ENCODE data around the gene RPRM. TPM values are rescaled to one million over a fixed set of nuclear protein-coding genes. Genes with fewer than 3 reads are reported as not detected.
A peak's percentile ranks its signal among the peaks of the same experiment; 100 is the strongest.
"Not testable (repeated sequence)": the region's sequence is repeated elsewhere in the genome, so short reads cannot be mapped to it uniquely, and the experiment has no call there.

Gene RPRM
- not detected for total RNA-seq

DNA sequence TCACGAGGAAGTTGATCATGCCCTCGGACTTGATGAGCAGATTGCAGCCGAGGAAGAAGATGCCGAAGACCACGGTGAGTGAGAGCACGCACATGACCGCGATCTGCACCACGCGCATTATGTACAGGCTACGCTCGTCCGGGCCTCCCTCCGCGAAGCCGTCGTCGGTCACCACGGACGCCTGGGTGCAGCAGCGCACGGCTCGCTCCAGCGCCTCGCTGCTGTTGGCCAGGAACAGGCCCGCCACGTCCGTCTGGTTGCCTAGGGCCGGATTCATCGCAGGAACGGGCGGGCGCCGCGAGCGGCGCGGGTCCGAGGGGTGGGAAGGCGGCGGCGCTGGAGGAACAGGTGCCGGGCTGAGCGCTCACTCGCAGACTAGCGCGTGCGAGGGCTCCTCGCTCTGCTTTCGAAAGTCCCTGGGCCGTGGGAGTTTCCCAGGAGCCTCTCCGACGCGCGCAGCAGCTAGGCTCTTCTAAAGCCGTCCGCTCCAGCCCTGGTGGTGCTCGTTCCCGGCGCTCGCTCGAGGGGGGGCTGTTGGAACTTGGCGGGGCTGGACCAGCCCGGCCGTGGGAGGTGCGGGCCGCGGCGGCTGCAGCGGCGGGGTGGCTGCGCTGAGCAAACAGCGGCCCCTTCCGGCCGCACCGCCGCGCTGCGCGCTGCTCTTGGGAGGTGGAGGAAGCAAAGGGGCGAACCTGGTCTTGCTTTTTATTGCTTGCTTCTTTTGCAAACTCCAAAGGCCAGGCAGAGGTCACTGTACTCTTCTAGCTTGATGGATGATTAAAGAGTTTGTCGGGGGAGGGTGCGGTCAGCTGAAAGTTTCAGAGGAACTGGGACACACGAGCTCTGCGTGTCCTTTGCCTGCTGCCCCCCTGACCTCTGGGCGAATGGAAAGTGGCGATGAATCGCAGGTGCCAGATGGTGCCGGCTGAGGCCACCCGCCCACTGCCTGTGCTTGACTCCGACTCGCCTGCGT is at the start of gene RPRM:
Gene RPRM (minus strand): TSS at position 474 of the 973 bp plus-strand sequence. CDS start 197 bp downstream, at position 277.
- peak within 1 kb of the TSS; percentile 68 to 75 for H3K4me3 Mint-ChIP-seq
- no peaks in the 10 kb centered on the region for H3K9me3 Mint-ChIP-seq
- H3K27me3 Mint-ChIP-seq (ENCODE audit: low read depth): peaks cover 66% of the 10 kb centered on the region
- ATAC-seq (replicated peaks in 1 of 2) (peak; percentile 91), DNase-seq (peak; percentile 63 to 78)
- H3K27ac Mint-ChIP-seq: no peak within 1 kb of the TSS
- no peaks in the 10 kb centered on the region for H3K36me3 Mint-ChIP-seq (ENCODE audit: insufficient read depth in 2 of 2)
- peaks cover 23% of the 10 kb centered on the region for H3K4me1 Mint-ChIP-seq (ENCODE audit: low read depth)

DNA sequence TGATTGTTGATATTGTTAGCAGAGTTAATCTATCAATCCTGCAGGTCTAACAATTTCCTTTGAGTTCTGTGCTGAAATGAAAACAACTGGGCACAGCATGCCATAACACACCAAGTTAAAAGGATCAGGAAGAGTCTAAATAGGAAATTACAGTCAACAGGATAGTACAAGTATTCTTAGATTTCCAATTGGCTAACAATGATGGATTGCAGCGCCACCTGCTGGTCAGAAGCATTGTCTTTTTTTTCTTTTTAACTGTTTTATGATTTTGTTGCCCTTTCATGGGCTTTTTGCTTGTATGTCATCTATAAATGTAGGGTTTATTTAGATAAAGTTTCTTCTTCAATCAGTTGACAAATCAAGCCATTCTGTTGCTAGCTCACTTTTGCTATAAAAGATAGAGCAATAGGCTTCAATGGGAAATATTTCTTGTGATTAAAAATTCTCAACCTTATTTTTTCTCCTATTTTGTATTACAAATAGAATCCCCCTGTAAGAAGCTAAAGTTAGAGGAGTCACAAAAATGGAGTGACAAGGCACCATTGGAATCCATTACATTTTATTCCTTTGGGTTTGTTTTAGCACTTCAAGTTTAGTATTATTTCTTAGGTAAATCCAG is 40.8 kb upstream of the RPRM start:
- peak; percentile 40 to 58 for DNase-seq
- Mint-ChIP-seq H3K4me1 (ENCODE audit: low read depth) (no peaks in the 10 kb centered on the region), H3K36me3 (ENCODE audit: insufficient read depth in 2 of 2) (no peaks in the 10 kb centered on the region)

DNA sequence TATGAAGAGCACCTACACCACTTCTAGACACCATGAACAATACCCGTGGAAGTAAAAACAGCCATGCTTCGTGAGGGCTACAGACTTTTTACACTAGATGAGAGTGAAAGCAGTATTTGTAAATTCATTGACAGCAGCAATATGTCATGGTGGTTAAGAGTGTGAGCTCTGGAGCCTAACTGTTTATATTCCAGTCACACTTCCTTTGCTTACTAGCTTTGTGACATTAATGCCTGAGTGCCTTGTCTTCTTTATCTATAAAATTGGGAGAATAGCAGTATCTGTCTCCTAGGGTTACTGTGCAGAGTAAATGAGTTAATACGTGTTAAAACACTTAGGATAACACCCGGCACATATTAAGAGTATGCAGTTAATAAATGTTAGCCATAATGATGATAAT is 33.8 kb upstream of the RPRM start:
- Mint-ChIP-seq H3K4me3 (no peak overlapping the region), H3K4me1 (ENCODE audit: low read depth) (no peaks in the 10 kb centered on the region), H3K36me3 (ENCODE audit: insufficient read depth in 2 of 2) (peaks cover 2 to 4% of the 10 kb centered on the region in 2 donors), H3K27ac (no peak overlapping the region), H3K27me3 (ENCODE audit: low read depth) (no peaks in the 10 kb centered on the region), H3K9me3 (peaks cover 2 to 3% of the 10 kb centered on the region in 2 donors)
- ATAC-seq (replicated peaks in 1 of 2) (no peak), DNase-seq (no peak)

More for the DNA sequence above, 40.8 kb upstream of the RPRM start:
- ATAC-seq (replicated peaks in 1 of 2): no peak
- Mint-ChIP-seq H3K4me3 (no peak overlapping the region), H3K27me3 (ENCODE audit: low read depth) (peaks cover 5% of the 10 kb centered on the region), H3K27ac (no peak overlapping the region), H3K9me3 (no peaks in the 10 kb centered on the region)

DNA sequence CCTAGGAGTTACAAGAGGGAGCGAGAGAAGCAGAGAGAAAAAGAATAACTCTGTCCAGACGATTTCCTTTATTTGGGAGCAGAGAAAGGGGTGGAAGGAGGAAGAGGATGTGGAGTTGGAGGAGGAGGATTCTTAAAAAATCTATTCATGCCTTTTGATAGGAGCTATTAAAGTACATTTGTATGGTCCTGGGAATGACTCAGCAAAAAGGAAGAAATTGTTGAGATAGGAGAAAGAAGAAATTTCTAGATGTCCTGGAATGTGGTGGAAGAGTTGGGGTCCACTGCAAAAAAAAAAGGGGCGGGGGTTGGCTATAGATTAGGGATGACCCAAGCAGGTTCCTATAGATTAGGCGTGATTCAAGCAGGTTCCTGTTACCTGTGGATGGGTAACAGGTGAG is 32.4 kb upstream of the RPRM start:
- H3K27me3 Mint-ChIP-seq (ENCODE audit: low read depth): no peaks in the 10 kb centered on the region
- DNase-seq: no peak
- no peak overlapping the region for H3K27ac Mint-ChIP-seq
- no peak for ATAC-seq (replicated peaks in 1 of 2)
- peaks cover 4 to 8% of the 10 kb centered on the region in 2 donors for H3K9me3 Mint-ChIP-seq
- no peak overlapping the region for H3K4me3 Mint-ChIP-seq
- H3K36me3 Mint-ChIP-seq (ENCODE audit: insufficient read depth in 2 of 2): peaks cover 2 to 4% of the 10 kb centered on the region in 2 donors
- H3K4me1 Mint-ChIP-seq (ENCODE audit: low read depth): no peaks in the 10 kb centered on the region

DNA sequence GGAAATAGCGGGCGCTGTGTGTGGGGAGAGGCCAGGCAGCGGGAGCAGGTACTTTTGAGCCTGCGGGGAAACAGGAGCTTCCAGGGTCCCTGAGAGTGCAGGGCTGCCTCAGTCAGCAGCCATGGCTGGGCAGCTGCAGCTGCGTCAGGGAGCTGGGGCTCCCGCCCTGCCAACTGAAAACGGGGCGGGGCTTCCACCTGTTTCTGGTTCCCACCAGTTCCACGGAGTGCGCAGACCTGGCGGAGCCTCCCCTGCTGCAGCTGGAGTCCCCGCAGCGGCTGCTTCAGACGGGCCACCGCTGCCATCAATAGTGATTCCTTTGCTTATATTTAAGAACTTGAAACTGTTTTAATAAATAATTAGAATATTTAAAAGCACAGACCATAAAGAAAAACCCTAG is 30.6 kb upstream of the RPRM start:
- no peak overlapping the region for H3K4me3 Mint-ChIP-seq
- H3K27ac Mint-ChIP-seq: no peak overlapping the region
- no peaks in the 10 kb centered on the region for H3K27me3 Mint-ChIP-seq (ENCODE audit: low read depth)
- H3K9me3 Mint-ChIP-seq: peaks cover 4 to 11% of the 10 kb centered on the region in 2 donors
- no peak for DNase-seq
- H3K4me1 Mint-ChIP-seq (ENCODE audit: low read depth): no peaks in the 10 kb centered on the region
- ATAC-seq (replicated peaks in 1 of 2): no peak
- H3K36me3 Mint-ChIP-seq (ENCODE audit: insufficient read depth in 2 of 2): peaks cover 2 to 4% of the 10 kb centered on the region in 2 donors

DNA sequence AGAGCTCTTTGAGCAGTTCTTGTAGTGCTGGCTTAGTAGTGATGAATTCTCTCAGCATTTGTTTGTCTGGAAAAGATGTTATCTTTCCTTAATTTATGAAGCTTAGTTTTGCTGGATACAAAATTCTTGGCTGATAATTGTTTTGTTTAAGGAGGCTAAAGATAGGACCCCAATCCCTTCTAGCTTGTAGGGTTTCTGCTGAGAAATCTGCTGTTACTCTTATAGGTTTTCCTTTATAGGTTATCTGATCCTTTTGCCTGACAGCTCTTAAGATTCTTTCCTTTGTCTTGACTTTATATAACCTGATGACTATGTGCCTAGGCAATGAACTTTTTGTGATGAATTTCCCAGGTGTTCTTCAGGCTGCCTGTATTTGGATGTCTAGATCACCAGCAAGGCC is 27.9 kb upstream of the RPRM start:
- DNase-seq; ATAC-seq (replicated peaks in 1 of 2); H3K4me3 Mint-ChIP-seq; H3K27ac Mint-ChIP-seq; H3K4me1 Mint-ChIP-seq (ENCODE audit: low read depth); H3K27me3 Mint-ChIP-seq (ENCODE audit: low read depth); H3K36me3 Mint-ChIP-seq (ENCODE audit: insufficient read depth in 2 of 2): not testable (repeated sequence)
- H3K9me3 Mint-ChIP-seq: peaks cover 4 to 11% of the 10 kb centered on the region in 2 donors

DNA sequence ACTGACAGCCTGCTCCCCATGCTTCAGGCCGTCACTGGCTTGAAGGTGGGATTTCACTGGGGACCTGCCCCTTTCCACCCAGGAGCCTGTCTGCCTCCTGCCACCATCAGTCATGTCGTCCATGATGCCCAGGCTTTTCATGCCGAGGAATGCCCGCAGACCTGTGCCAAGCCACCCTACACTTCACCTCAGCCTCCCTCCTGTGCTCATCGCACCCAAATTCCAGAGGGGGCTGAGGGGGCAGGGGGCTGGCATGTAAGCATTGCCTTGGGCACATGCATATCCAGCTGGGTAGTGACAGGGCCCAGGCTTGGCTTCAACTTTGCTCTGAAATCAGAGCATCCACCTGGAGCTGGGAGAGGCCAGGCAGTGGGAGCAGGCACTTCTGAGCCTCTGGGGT is 20.9 kb upstream of the RPRM start:
- Mint-ChIP-seq H3K36me3 (ENCODE audit: insufficient read depth in 2 of 2) (no peaks in the 10 kb centered on the region), H3K4me1 (ENCODE audit: low read depth) (no peaks in the 10 kb centered on the region), H3K4me3 (no peak overlapping the region), H3K9me3 (no peaks in the 10 kb centered on the region), H3K27ac (no peak overlapping the region), H3K27me3 (ENCODE audit: low read depth) (peaks cover 5% of the 10 kb centered on the region)
- no peak for DNase-seq
- no peak for ATAC-seq (replicated peaks in 1 of 2)

DNA sequence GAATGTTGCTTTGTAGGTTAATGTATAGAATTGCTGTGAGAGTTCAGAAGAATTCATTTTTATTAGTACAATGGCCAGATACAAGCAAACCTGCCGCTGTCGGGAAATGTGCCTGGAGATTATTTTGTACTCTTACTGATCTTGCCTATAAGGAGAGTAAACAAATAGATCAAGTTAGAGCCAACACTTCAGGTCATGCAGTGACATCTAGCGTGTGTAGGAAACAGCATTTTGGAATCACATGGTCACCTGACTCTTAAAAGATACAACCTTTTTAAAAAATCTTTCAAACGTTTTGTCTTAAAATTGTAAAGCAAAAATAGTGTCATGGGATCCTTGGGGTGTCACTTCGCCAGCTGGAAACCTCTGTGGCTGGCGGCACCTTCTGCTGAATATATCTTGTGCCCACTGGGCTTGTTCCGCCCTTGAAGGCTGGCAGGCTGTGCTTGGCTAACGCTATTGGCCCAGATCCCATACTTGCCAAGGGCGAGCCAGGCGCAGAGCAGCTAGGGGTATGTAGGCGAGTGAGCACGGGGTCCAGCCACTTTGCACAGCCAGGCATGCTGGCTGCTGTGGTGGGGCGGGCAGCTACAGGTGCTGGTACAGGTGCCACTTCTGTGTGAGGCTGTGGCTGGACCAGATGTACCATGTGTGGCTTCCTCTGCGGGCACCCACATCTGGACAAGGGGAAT is 19.5 kb upstream of the RPRM start:
- no peaks in the 10 kb centered on the region for H3K36me3 Mint-ChIP-seq (ENCODE audit: insufficient read depth in 2 of 2)
- no peak for DNase-seq
- no peak for ATAC-seq (replicated peaks in 1 of 2)
- H3K4me3 Mint-ChIP-seq: no peak overlapping the region
- no peak overlapping the region for H3K27ac Mint-ChIP-seq
- H3K4me1 Mint-ChIP-seq (ENCODE audit: low read depth): no peaks in the 10 kb centered on the region
- no peaks in the 10 kb centered on the region for H3K9me3 Mint-ChIP-seq
- peaks cover 6% of the 10 kb centered on the region for H3K27me3 Mint-ChIP-seq (ENCODE audit: low read depth)

DNA sequence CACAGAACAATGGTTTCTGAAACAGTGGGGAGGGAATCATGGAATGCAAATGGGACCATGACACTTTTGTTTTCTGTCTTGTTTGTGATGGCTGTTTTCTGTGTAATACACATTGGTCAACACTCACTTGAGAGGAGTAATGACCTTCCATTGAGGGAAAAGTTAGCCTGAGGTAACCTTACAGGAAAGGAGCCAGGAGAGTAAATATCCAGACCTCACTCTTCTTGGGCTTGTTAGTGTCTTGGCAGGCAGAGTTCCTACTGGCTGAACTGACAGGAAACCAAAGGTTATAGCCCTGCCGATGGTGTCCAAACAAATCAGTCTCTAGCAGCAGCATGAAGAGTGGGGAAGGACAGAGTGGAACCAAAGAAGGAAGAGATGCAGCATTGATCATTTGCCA is 17.2 kb upstream of the RPRM start:
- no peak for DNase-seq
- no peaks in the 10 kb centered on the region for H3K36me3 Mint-ChIP-seq (ENCODE audit: insufficient read depth in 2 of 2)
- no peak overlapping the region for H3K4me3 Mint-ChIP-seq
- no peaks in the 10 kb centered on the region for H3K4me1 Mint-ChIP-seq (ENCODE audit: low read depth)
- no peak for ATAC-seq (replicated peaks in 1 of 2)
- H3K9me3 Mint-ChIP-seq: no peaks in the 10 kb centered on the region
- H3K27me3 Mint-ChIP-seq (ENCODE audit: low read depth): peaks cover 18% of the 10 kb centered on the region
- H3K27ac Mint-ChIP-seq: no peak overlapping the region

DNA sequence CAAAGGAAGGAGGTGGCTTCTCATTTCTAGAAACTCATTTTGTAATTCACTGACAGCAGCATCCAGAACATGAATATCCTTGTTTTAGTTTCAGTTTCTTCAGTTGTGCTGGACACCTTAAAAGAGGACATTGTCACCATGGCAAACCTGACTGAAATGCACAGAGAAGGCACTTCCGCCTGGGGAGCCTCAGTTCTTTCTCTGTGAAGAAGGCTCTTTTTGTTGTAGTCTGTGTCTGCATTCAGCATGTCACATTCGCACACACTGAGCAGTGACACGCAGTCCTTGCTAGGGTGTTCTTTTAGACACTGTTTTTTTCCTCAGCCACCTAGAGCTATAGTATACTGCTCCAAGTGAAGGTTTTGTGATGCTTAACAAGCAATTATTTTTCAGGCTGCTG is 9.5 kb upstream of the RPRM start:
- ATAC-seq (replicated peaks in 1 of 2) (no peak), DNase-seq (no peak)
- Mint-ChIP-seq H3K9me3 (no peaks in the 10 kb centered on the region), H3K27ac (no peak overlapping the region), H3K4me1 (ENCODE audit: low read depth) (no peaks in the 10 kb centered on the region), H3K36me3 (ENCODE audit: insufficient read depth in 2 of 2) (no peaks in the 10 kb centered on the region), H3K4me3 (no peak overlapping the region), H3K27me3 (ENCODE audit: low read depth) (peaks cover 12% of the 10 kb centered on the region)

DNA sequence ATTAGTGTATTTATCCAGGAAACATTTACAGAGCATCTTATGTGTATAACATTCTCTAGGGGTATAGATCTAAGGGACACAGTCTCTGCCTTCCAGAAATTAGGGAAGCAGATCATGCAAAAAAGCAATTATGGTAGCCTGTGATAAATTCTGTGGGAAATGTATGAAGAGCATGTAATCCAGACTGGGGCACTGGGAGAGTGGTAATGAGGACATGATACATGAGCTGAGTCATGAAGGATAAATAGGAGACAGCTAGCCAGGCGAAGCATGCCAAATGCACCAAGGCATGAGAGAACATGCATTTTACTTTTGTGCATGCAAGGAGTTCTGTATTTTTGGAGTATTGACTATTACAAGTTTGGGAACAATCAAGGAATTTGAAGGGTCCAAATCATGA is 8.9 kb upstream of the RPRM start:
- H3K36me3 Mint-ChIP-seq (ENCODE audit: insufficient read depth in 2 of 2): no peaks in the 10 kb centered on the region
- no peaks in the 10 kb centered on the region for H3K4me1 Mint-ChIP-seq (ENCODE audit: low read depth)
- H3K27me3 Mint-ChIP-seq (ENCODE audit: low read depth): peaks cover 5% of the 10 kb centered on the region
- no peak overlapping the region for H3K27ac Mint-ChIP-seq
- H3K9me3 Mint-ChIP-seq: no peaks in the 10 kb centered on the region
- no peak overlapping the region for H3K4me3 Mint-ChIP-seq
- ATAC-seq (replicated peaks in 1 of 2): no peak
- no peak for DNase-seq

DNA sequence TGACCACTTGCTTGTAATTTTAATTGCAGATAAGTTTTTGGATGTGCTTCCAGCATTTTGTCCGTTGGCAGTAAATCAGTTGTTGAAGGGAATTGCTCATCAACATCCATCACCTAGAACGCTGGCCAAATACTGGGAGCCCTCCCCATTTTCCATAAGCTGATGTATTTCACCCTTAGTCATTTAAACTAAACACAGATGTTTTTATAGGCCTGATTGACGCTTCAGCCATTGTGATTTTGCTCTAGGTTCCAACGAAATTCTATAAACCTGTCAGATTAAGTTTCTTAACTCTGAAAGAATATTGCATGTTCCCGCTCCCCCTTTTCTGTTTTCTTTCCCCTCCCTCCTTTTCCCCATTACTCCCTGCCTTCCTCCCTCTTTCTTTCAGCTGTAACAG is 1.0 kb upstream of the RPRM start:
- DNase-seq (no peak), ATAC-seq (replicated peaks in 1 of 2) (no peak)
- Mint-ChIP-seq H3K36me3 (ENCODE audit: insufficient read depth in 2 of 2) (no peaks in the 10 kb centered on the region), H3K27ac (no peak overlapping the region), H3K27me3 (ENCODE audit: low read depth) (peaks cover 57% of the 10 kb centered on the region), H3K9me3 (no peaks in the 10 kb centered on the region), H3K4me1 (ENCODE audit: low read depth) (peaks cover 23% of the 10 kb centered on the region), H3K4me3 (peak overlapping the region in 1 of 2 donors; percentile 68)

DNA sequence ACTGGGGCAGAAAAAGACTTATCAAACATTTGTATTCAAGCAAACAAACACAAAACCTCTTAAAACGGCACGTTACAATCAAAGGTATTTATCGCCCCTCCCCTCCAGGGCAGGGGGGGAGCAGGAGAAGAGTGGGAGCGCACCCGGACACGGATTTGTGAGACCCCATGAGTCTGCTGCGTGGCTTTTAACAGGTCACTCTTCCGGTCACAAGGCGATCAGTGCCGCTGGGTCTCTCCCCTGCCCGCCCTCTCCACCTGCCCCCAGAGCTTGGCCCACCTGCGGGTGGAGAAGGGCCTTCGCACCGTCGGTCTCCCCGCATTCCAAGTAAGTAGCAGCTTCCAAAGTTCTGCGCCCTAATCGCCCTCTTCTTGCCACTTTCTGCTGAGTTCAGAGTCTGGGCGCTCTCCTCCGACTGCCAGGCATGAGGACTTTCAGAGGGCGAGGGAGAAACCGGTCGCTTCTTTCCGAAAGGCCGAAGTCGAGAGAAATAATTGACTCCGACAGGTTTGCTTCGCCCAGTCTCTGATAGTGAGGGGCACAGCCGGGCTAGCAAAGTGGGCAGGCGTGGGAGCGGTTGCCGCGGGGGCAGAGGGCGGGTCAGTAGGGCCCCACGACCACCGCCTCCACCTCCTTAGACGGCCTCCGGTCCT is 800 bp downstream of the RPRM start:
- Mint-ChIP-seq H3K27me3 (ENCODE audit: low read depth) (peaks cover 70% of the 10 kb centered on the region), H3K27ac (no peak overlapping the region), H3K4me1 (ENCODE audit: low read depth) (peaks cover 23% of the 10 kb centered on the region), H3K36me3 (ENCODE audit: insufficient read depth in 2 of 2) (no peaks in the 10 kb centered on the region), H3K4me3 (peak overlapping the region; percentile 68 to 75), H3K9me3 (no peaks in the 10 kb centered on the region)
- ATAC-seq (replicated peaks in 1 of 2) (no peak), DNase-seq (no peak)
